Testis (tissue), 2 donors: ENCODE measurements around the gene TOM1L2.

Experiments used
- POLR2A ChIP-seq: fragments of 450-650 bp; IDR thresholded peaks from one replicate; pipeline ENCODE4 v1.6.1; 2017; ENCODE audit warnings: antibody characterized with exemption, mild to moderate bottlenecking, moderate library complexity
- TF ChIP-seq, protein P1 (sequence below), 3 experiments: fragments of 450-650 bp in 2 of 3; fragments of 200-600 bp in 1 of 3; sonication (generic) in 1 of 3; IDR thresholded peaks; one replicate each; pipeline ENCODE4 v1.5.1; 2016 to 2019; ENCODE audit warnings: antibody characterized with exemption in 3 of 3, mild to moderate bottlenecking in 2 of 3, moderate library complexity in 1 of 3

DNA sequence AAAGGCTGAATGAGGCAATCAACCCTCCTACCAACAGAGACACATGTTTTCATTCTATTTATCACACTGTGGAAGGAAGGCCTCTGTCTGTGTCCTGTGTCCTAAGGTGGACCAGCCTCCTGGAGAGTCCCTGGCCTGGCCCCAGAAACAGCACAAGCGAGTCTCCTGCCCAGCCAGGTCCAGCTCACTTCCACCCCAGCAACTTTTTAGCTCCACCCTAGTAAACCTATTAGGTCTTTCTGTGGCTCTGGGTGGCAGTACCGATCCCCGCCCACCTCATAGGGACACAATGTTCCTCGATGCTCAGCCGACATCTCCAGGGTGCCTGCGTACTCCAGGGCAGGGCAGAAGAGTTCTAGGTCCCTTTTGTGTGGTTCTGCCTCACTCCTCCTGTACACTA, 11.2 kb upstream of the TOM1L2 start:
- TF ChIP-seq, protein P1, sequence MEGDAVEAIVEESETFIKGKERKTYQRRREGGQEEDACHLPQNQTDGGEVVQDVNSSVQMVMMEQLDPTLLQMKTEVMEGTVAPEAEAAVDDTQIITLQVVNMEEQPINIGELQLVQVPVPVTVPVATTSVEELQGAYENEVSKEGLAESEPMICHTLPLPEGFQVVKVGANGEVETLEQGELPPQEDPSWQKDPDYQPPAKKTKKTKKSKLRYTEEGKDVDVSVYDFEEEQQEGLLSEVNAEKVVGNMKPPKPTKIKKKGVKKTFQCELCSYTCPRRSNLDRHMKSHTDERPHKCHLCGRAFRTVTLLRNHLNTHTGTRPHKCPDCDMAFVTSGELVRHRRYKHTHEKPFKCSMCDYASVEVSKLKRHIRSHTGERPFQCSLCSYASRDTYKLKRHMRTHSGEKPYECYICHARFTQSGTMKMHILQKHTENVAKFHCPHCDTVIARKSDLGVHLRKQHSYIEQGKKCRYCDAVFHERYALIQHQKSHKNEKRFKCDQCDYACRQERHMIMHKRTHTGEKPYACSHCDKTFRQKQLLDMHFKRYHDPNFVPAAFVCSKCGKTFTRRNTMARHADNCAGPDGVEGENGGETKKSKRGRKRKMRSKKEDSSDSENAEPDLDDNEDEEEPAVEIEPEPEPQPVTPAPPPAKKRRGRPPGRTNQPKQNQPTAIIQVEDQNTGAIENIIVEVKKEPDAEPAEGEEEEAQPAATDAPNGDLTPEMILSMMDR (IDR thresholded peaks at IDR 0.05), result no peak
- TF ChIP-seq POLR2A, result no peak
